SH-SY5Y (cell line): ENCODE measurements around the gene KCTD6.

Experiments
- GATA2 ChIP-seq: IDR thresholded peaks from 2 replicates; pipeline ENCODE4 v1.6.1; 2011; ENCODE audit warnings: mild to moderate bottlenecking, low read depth, low read length
- GATA3 ChIP-seq: IDR thresholded peaks from 2 replicates; pipeline ENCODE4 v1.6.1; 2011; ENCODE audit warnings: low read depth, mild to moderate bottlenecking, low read length, moderate library complexity

GRCh38 chr3:58494107-58494506, 2.2 kb downstream of the KCTD6 start:
- TF ChIP-seq GATA2 (no peak), GATA3 (no peak)
